GM12864 (cell line): ENCODE results near the gene UBE4B.

Experiments used
- DNase-seq: peaks from one replicate; pipeline ENCODE4 v3.0.0-alpha.2; 2011; ENCODE audit warnings: low read depth
- H3K4me3 ChIP-seq: 2 replicates; pipeline ENCODE4 v1.5.1; 2011; ENCODE audit warnings: mild to moderate bottlenecking, low read depth, low read length, control low read depth
- TF ChIP-seq, protein P1 (sequence below): IDR thresholded peaks from 2 replicates; pipeline ENCODE4 v1.5.1; 2011; ENCODE audit warnings: low read depth, mild to moderate bottlenecking, moderate library complexity, low read length, control low read depth, inconsistent platforms; ENCODE audit errors: missing control alignments

The UBE4B gene

DNA sequence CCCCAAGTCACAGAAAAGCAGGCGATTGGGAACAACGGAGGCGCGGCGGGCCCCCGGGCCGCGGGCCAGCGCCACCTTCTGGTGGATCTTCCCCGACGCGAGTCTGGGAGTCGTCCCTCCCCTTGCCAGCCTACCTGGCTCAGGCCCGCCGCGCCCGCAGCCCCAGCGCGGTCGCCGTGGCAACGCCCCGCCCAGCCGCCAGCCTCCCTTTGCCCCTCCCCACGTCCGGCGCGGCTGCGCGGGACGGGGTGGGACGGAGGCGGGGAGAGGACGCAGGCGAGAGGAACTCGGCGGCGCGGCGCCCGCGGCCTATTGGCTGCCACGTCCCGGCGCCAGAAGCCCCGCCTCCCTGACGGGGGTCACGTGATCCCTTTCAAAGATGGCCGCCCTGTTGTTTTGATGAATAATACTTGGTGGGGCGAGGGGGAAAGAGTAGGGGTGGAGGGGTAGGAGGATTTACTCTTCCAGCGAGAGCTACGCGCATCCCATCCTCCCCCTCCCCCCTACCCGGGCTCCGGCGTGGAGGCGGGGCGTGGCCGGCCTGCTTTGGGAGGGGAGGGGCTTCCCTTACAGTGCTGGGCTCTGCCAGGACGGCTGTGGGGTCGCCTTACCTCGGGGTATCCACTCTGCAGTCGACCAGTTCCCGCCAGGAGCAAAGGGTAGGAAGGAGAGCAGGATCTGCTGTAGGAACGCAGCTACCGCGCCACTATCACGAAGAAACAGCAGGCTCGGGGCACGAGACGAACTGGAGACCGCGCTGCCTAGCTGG is at the start of gene UBE4B:
UBE4B (plus strand) TSS at position 369 of the 769 bp plus-strand sequence. CDS start 713 bp downstream, outside the sequence.
- DNase-seq: peak; percentile 83
- H3K4me3 ChIP-seq: peak within 1 kb of the TSS; percentile 91
- TF ChIP-seq, protein P1, sequence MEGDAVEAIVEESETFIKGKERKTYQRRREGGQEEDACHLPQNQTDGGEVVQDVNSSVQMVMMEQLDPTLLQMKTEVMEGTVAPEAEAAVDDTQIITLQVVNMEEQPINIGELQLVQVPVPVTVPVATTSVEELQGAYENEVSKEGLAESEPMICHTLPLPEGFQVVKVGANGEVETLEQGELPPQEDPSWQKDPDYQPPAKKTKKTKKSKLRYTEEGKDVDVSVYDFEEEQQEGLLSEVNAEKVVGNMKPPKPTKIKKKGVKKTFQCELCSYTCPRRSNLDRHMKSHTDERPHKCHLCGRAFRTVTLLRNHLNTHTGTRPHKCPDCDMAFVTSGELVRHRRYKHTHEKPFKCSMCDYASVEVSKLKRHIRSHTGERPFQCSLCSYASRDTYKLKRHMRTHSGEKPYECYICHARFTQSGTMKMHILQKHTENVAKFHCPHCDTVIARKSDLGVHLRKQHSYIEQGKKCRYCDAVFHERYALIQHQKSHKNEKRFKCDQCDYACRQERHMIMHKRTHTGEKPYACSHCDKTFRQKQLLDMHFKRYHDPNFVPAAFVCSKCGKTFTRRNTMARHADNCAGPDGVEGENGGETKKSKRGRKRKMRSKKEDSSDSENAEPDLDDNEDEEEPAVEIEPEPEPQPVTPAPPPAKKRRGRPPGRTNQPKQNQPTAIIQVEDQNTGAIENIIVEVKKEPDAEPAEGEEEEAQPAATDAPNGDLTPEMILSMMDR: peak; percentile 92

DNA sequence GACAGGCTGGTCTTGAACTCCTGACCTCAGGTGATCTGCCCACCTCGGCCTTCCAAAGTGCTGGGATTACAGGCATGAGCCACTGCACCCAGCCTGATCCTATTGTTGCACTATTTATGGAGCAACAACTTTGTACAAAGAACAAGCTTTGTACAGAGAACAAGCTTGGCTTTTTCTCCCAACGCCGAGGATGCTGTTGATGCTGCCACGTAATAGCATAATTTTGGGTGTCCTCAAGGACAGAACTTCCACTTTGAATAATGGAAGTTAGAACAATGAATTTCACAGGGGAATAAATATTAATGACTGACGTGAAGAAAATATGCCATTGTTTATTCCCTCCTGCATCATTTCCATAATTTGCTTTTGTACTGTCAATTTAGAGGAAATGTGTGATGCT is 48.5 kb upstream of the UBE4B start:
- TF ChIP-seq, protein P1: no peak
- no peak overlapping the region for H3K4me3 ChIP-seq
- DNase-seq: no peak

- H3K4me3 ChIP-seq: no peak overlapping the region
- DNase-seq: no peak
- TF ChIP-seq, protein P1: no peak
These were observed 47.8 kb upstream of the UBE4B start for GRCh38 chr1:9985001-9985400.

GRCh38 chr1:9989773-9990172 is 43.0 kb upstream of the UBE4B start:
- H3K4me3 ChIP-seq: no peak overlapping the region
- TF ChIP-seq, protein P1: no peak
- DNase-seq: no peak

- DNase-seq: no peak
- TF ChIP-seq, protein P1: no peak
- H3K4me3 ChIP-seq: no peak overlapping the region
These were observed 41.8 kb upstream of the UBE4B start for GRCh38 chr1:9990944-9991343.

GRCh38 chr1:9992910-9993309 is 39.8 kb upstream of the UBE4B start:
- H3K4me3 ChIP-seq: no peak overlapping the region
- TF ChIP-seq, protein P1: no peak
- no peak for DNase-seq

- no peak overlapping the region for H3K4me3 ChIP-seq
- TF ChIP-seq, protein P1: no peak
- no peak for DNase-seq
These were observed 39.1 kb upstream of the UBE4B start for GRCh38 chr1:9993561-9994075.
